ES-I3 (cell line): ENCODE measurements around the gene WDR1.

Experiments
- H3K36me3 ChIP-seq: 2 replicates; pipeline ENCODE4 v1.6.1; 2013; ENCODE audit warnings: mild to moderate bottlenecking, low read length, control low read depth, moderate library complexity; ENCODE audit not compliant: insufficient read depth
- H3K4me1 ChIP-seq: 2 replicates; pipeline ENCODE4 v1.6.1; 2013; ENCODE audit warnings: mild to moderate bottlenecking, control low read depth, low read length; ENCODE audit not compliant: insufficient read depth
- H3K9ac ChIP-seq: 2 replicates; pipeline ENCODE4 v1.6.1; 2013; ENCODE audit warnings: low read depth, mild to moderate bottlenecking, low read length, moderate library complexity
- H3K9me3 ChIP-seq: 2 replicates; pipeline ENCODE4 v1.6.1; 2013; ENCODE audit warnings: mild to moderate bottlenecking, low read length, moderate library complexity; ENCODE audit not compliant: control insufficient read depth, insufficient read depth

Gene WDR1

DNA sequence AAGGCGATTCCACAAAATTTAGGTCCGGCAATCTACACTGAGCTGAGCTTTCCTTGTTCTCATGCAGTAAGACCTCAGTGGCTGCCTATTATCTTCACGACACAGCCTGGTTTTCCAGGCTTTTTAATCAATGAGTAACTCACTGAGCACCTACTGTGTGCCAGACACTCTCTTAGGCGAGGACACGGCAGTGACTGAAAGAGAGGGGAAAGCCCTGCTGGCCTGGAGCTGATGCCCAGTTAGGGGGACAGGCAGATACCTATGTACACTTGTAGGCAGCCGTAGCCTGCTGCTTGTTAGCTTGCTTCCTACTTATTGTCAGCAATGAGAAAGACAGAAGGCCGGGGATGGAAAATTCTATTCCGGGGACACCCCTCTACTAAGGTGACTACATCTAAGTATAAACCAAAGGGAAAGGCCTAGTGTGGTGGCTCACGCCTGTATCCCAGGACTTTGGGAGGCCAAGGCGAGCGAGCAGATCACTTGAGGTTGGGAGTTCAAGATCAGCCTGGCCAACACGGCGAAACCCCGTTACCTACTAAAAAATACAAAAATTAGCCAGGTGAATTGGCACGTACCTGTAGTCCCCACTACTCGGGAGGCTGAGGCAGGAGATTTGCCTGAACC, 3.8 kb downstream of the WDR1 start:
- Histone ChIP-seq H3K36me3 (peaks cover 40% of the 10 kb centered on the region), H3K9ac (no peak overlapping the region), H3K9me3 (no peaks in the 10 kb centered on the region), H3K4me1 (peaks cover 33% of the 10 kb centered on the region)

DNA sequence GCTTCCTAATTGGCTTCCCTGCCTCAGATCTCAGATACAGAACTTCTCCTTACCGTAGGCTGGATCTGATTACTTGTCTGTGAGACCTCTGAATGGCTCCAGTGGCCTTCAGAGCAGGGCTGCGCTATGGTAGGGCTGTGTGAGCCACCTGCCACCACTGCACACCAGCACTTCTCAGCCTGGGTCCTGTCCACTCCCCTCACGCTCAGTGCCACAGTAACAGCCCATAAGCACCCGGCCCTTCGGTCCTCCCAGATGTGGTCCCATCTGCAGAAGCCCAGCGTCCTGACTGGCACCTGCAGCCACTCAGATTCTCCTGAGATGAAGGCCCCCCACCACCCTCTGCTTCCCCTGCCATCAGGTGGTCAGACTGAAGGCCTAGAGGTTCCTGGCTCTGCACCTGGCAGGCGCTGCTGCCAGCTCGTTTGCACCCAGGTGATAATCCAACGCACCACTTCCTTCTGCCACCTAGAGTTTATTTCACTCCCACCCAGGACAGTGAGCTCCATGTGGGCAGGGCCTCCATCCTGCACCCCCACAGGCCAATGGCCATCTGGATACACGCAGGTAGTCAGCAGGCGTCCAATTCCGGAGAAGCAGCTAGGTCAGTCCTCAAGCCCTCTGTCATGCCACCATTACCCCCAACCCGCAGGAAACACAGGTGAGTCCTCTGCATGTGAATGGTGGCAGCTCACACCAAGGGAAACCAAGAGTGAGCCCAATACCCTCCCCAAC, 5.4 kb downstream of the WDR1 start:
- Histone ChIP-seq H3K9ac (no peak overlapping the region), H3K4me1 (peaks cover 46% of the 10 kb centered on the region), H3K9me3 (no peaks in the 10 kb centered on the region), H3K36me3 (peaks cover 40% of the 10 kb centered on the region)

DNA sequence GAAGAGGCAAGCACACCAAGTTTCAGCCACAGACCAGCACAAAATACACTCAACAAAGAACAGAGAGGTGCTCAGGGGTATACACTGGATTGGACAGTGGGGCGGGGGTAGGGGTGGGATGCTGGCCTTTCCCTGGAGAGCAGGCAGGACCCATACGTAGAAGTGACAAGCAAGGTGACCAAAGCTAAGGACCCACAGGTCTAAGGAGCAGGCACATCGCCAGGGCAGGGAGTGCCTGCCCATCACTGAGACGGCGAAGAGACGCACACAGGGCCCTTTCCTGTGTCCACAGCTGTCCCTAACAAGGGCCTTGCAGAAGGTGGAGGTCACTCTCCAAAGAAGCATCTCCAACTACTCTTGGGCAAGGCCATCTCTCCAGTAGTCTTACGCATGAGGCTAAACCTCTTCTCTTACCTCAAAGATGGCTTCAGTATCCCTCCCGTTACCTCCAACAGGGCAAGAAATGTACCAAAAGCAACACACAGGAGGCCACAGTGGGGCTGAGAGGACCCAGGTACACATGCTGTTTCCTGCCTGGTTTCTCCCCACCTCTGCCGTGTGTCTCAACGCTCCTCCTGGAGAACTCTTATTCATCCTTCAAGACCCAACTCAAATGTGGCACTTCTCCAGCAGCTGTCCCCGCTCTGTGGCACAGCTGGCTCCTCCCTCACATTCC, 6.5 kb downstream of the WDR1 start:
- H3K9ac ChIP-seq = no peak overlapping the region
- no peaks in the 10 kb centered on the region for H3K9me3 ChIP-seq
- H3K36me3 ChIP-seq = peaks cover 35% of the 10 kb centered on the region
- peaks cover 48% of the 10 kb centered on the region for H3K4me1 ChIP-seq

- Histone ChIP-seq H3K36me3 (peaks cover 26% of the 10 kb centered on the region), H3K9ac (no peak overlapping the region), H3K4me1 (peaks cover 53% of the 10 kb centered on the region), H3K9me3 (no peaks in the 10 kb centered on the region)
These were observed 7.5 kb downstream of the WDR1 start for GRCh38 chr4:10108818-10109783.

DNA sequence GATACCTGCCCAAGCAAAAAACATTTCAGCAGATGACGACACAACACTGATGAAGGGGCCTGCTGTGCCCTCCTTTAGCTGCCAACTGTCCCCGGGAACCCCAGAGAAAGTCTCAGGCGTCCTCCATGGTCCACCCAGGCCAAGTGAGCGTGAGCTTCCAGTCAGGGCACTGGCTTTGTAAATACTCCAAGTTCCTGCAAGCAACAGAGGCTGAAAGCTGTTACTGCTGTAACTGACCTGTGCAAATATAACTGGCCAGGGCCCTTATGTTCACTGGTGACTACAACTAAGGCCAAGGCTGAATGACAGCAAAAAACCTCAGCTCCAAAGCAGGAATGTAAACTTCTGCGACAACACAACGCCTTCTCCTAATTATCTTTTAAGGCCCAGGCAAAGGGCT, 8.2 kb downstream of the WDR1 start:
- Histone ChIP-seq H3K36me3 (peaks cover 19% of the 10 kb centered on the region), H3K4me1 (peaks cover 56% of the 10 kb centered on the region), H3K9ac (no peak overlapping the region), H3K9me3 (no peaks in the 10 kb centered on the region)

DNA sequence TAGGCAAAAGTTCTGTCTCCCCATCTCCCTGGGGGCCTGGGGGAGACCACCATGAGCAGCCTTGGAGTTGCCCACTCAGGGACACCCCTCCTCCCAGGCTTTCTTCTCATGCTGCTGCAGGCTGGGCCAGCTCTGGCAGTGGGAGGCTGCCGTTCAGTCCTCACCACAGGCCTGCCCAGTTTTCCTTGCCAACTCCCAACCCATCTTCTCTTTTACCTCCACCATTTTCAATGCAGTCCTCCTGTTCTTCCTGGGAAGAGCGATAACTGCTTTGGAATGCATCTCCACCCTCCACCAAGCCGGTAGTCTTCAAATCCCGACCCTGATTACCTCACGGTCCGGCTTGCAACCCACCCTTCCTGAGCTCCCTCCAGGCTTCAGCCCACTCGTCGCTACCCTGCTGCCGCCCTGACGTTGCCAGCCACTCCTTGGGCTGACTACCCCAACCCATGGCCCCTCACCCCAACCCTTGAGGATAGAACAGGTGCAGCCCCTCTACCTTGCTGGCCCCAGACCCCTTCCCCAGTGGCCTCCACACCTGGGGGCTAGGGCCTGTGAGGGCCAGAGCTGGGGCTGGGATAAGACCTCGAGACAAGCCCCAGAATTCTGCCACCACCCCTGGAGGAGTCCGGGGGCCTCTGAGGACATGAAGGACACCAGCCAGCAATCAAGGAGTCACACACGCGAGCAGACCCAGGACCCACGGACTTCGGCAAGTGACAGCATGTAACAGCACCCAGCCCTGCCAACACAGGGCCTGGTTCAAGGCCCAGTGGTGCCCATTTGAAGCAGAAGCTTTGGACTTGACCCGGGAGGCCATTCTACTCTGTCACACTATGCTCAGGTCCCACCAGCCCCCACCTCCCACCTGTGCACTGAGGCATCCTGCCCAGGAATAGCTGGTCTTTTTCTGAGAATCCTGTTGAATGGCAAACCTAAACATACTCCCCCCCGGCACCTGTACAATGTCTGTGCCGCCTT, 9.2 kb downstream of the WDR1 start:
- Histone ChIP-seq H3K9me3 (no peaks in the 10 kb centered on the region), H3K36me3 (peaks cover 12% of the 10 kb centered on the region), H3K9ac (no peak overlapping the region), H3K4me1 (peaks cover 53% of the 10 kb centered on the region)

DNA sequence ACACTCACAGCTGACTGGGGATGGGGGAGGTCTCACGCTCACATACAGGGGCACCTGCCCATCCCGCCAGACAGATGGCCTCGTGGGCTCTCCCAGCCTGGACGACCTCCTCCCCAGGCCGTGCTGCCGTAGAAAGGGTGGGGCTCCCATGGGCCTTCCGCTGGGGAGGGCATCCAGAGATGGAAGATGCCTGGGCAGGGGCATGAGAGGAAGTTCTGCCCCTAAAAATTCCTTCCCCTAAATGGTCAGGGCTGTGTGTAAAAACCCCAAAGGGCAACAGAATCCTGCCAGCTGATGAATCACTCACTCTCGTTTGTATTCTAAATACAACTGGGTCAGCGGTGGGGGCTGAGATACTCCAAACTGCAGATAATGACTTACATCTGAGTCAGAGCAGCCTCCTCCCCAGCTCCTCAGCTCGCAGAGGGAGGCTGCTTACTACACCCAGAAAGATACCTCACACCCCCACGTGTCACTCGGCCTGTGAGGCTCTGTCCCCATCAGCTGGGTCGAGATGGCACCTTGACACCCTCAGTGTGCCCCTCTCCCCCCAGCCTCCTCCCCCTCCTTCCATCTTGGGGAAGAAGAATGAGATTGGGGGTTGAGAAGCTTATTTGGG, 10.1 kb downstream of the WDR1 start:
- Histone ChIP-seq H3K9me3 (no peaks in the 10 kb centered on the region), H3K9ac (no peak overlapping the region), H3K4me1 (peaks cover 44% of the 10 kb centered on the region), H3K36me3 (peaks cover 8% of the 10 kb centered on the region)

DNA sequence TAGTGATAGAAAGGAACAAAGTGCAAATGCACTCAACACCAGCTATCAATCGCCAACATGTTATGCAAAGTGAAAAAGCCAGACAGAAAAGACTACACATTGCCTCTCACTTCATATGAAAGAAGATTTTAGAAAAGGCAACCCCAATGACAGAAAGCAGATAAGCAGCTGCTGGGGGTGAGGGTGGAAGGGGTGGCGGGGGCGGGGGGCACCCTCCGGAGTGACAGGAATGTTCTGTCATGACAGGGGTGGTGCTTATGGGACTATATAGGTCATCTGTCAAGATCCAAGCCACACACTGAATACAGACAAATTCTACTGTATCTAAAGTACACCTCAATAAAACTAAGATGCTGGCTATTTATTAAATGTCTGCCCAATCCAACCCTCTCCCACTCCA, 10.7 kb downstream of the WDR1 start:
- Histone ChIP-seq H3K36me3 (peaks cover 12% of the 10 kb centered on the region), H3K9me3 (no peaks in the 10 kb centered on the region), H3K4me1 (peaks cover 47% of the 10 kb centered on the region), H3K9ac (no peak overlapping the region)

GRCh38 chr4:10105421-10105820, 11.2 kb downstream of the WDR1 start:
- peaks cover 52% of the 10 kb centered on the region for H3K4me1 ChIP-seq
- H3K36me3 ChIP-seq = peaks cover 10% of the 10 kb centered on the region
- H3K9ac ChIP-seq = no peak overlapping the region
- H3K9me3 ChIP-seq = no peaks in the 10 kb centered on the region

DNA sequence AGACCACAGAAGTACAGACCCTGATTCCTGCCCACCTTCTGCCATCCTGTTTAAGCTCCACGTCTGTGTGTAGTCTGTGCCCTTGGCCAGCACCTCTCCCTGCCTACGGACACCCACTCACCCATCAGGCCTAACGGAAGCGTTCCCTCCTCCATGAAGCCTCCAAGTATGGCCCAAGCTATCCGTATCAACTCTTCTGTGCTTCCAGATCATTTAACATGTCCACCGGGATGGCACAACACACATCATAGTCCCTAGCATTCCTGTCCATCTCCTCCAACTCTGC, 11.7 kb downstream of the WDR1 start:
- no peaks in the 10 kb centered on the region for H3K9me3 ChIP-seq
- peaks cover 10% of the 10 kb centered on the region for H3K36me3 ChIP-seq
- H3K9ac ChIP-seq = no peak overlapping the region
- peaks cover 50% of the 10 kb centered on the region for H3K4me1 ChIP-seq

- Histone ChIP-seq H3K36me3 (peaks cover 10% of the 10 kb centered on the region), H3K4me1 (peaks cover 48% of the 10 kb centered on the region), H3K9ac (no peak overlapping the region), H3K9me3 (no peaks in the 10 kb centered on the region)
These were observed 12.2 kb downstream of the WDR1 start for GRCh38 chr4:10104211-10104990.

DNA sequence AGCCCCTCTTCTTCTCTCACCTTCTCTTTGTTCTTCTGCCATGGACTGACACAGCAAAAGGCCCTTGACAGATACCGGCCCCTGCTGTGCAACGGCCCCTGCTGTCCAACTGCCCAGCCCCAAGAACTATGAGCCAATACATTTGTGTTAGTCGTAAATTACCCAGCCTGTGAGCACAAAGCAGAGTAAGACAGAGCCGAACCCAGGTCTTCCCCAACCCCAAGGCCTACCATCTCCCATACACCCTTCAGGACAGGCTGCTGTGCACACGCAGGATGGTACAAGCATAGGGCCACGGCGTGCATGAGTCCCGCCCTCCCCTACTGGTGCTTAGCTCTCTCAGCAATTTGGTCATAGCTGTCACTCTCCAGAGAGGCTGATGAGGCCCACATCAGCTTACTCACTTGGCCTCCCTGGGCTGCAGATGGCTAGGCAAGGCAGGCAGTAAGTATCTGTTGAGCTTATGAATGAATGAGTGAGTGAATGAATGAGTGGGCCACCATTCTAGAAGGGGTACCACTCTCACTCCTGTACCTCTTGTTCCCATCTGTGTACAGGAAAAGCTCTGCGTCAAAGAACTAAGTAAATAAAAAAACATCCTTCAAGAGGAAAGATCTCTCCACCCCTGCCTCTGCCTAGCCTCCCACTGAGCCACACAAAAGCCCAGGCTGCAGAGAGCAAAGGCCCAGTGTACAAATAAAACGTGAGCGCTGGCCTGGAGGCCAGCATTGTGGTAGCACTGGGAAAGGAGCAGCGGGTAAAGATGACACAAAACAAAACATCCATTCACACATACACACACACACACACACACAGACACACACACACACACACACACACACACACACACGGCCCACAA, 13.9 kb downstream of the WDR1 start:
- Histone ChIP-seq H3K9me3 (no peaks in the 10 kb centered on the region), H3K4me1 (peaks cover 41% of the 10 kb centered on the region), H3K36me3 (peaks cover 13% of the 10 kb centered on the region), H3K9ac (no peak overlapping the region)
